GM12891 (cell line): ENCODE measurements around the gene COL6A2.

ENCODE experiments used
- DNase-seq: peaks from one replicate; pipeline ENCODE4 v3.0.0; 2011; ENCODE audit warnings: low spot score; ENCODE audit not compliant: insufficient read length
- FAIRE-seq: peaks from 2 replicates; lab custom pipeline; 2011; peaks lifted over from hg19 to GRCh38; lab: Jason Lieb, UNC
- PAX5 ChIP-seq: IDR thresholded peaks from 2 replicates; pipeline ENCODE4 v1.6.1; 2011; ENCODE audit warnings: low read length, moderate library complexity, mild to moderate bottlenecking; ENCODE audit not compliant: insufficient read depth, severe bottlenecking
- POLR2A ChIP-seq: IDR thresholded peaks from 2 replicates; pipeline ENCODE4 v1.6.1; 2011; ENCODE audit warnings: low read depth, low read length, control low read depth
- POLR2AphosphoS5 ChIP-seq: IDR thresholded peaks from 2 replicates; pipeline ENCODE4 v1.6.1; 2011; ENCODE audit warnings: low read depth, low read length, control low read depth
- POU2F2 ChIP-seq: IDR thresholded peaks from 2 replicates; pipeline ENCODE4 v1.6.1; 2011; ENCODE audit warnings: low read depth, mild to moderate bottlenecking, control low read depth, low read length, moderate library complexity
- SPI1 ChIP-seq: IDR thresholded peaks from 2 replicates; pipeline ENCODE4 v1.6.1; 2011; ENCODE audit warnings: low read depth, low read length, control low read depth
- TAF1 ChIP-seq: IDR thresholded peaks from 2 replicates; pipeline ENCODE4 v1.6.1; 2011; ENCODE audit warnings: low read depth, low read length, control low read depth

Gene COL6A2

GRCh38 chr21:46078322-46078977 is 19.5 kb upstream of the COL6A2 start:
- DNase-seq (peak; percentile 12), FAIRE-seq (no peak)
- TF ChIP-seq POU2F2 (no peak), POLR2A (no peak), TAF1 (no peak), POLR2AphosphoS5 (no peak), SPI1 (no peak), PAX5 (no peak)

GRCh38 chr21:46078978-46079351 is 18.9 kb upstream of the COL6A2 start:
- DNase-seq = peak; percentile 7
- no peak for FAIRE-seq
- TF ChIP-seq TAF1 (no peak), SPI1 (no peak), POU2F2 (no peak), PAX5 (no peak), POLR2A (no peak), POLR2AphosphoS5 (no peak)

DNA sequence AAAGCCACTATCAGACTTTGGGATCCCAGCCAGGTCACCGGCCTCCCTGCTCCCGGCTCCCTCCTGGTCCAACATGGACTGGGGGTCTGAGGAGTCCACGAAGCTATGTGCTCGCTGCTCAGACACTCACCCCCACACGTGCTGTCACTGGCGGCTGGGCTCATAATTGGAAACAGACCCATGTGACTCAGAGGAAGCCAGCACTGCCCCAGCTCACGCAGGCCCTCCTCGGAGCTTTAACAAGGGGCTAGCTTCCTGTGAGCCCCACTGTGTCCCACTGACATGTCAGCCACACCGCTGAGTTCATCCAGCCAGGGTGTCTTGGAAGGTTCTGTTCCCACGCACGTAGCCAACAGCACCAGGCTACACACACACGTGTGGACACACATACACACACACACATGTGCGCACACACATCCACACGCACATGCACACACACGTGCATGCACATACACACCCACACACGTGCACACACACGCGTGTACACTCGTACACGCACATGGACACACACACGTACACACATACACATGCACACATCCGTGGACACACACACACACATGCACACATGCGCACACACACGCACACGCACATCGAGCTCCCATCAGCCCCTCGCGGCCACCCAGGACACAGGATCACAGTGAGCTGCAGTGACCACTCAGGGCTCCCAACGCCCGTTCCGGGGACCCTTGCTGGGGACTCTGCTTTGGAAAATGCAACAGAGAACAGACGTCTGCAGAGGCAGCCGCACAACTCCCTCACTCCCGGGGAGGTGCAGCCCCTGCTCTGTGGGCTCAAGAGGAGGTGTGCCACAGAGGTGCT is 18.4 kb upstream of the COL6A2 start:
- TF ChIP-seq PAX5 (no peak), POU2F2 (no peak), SPI1 (no peak), POLR2AphosphoS5 (no peak), POLR2A (no peak), TAF1 (no peak)
- peak; percentile 12 for DNase-seq
- peak; percentile 9 for FAIRE-seq

GRCh38 chr21:46080171-46081021 is 17.5 kb upstream of the COL6A2 start:
- DNase-seq = peak; percentile 22

GRCh38 chr21:46081022-46081861 is 16.7 kb upstream of the COL6A2 start:
- FAIRE-seq (no peak), DNase-seq (no peak)
- no peak for TF ChIP-seq POLR2AphosphoS5
- no peak for TF ChIP-seq POU2F2
- TF ChIP-seq POLR2A = no peak
- TF ChIP-seq TAF1 = no peak
- no peak for TF ChIP-seq PAX5

More at GRCh38 chr21:46080171-46081021, 17.5 kb upstream of the COL6A2 start:
- TF ChIP-seq TAF1 = no peak
- TF ChIP-seq SPI1 = no peak
- no peak for TF ChIP-seq POU2F2
- TF ChIP-seq PAX5 = no peak
- no peak for TF ChIP-seq POLR2AphosphoS5
- TF ChIP-seq POLR2A = no peak
- FAIRE-seq = no peak

- no peak for DNase-seq
- TF ChIP-seq PAX5 = no peak
- no peak for TF ChIP-seq POLR2A
- TF ChIP-seq TAF1 = no peak
- no peak for TF ChIP-seq POU2F2
- no peak for TF ChIP-seq SPI1
- TF ChIP-seq POLR2AphosphoS5 = no peak
- FAIRE-seq = no peak
Measured at GRCh38 chr21:46081862-46082712, 15.8 kb upstream of the COL6A2 start.

DNA sequence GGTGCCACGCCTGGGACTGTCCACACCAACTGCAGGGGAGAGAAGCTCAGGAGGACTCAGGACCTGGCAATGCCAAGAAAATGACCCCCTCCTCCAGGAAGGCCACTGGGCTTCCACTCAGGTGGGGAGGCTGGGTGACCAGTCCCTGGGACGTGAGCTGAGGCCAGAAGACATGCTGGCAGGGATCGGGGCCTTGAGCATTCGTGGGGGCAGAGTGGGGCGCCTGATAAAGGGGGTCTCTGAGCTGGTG is 15.3 kb upstream of the COL6A2 start:
- no peak for TF ChIP-seq POLR2AphosphoS5
- no peak for TF ChIP-seq SPI1
- TF ChIP-seq POLR2A = no peak
- no peak for TF ChIP-seq PAX5
- no peak for TF ChIP-seq TAF1
- TF ChIP-seq POU2F2 = no peak
- no peak for FAIRE-seq
- DNase-seq = no peak

- FAIRE-seq (no peak), DNase-seq (no peak)
- TF ChIP-seq PAX5 (no peak), SPI1 (no peak), POLR2AphosphoS5 (no peak), POU2F2 (no peak), POLR2A (no peak), TAF1 (no peak)
Measured at GRCh38 chr21:46082963-46083790, 14.7 kb upstream of the COL6A2 start.
